NCI-H1048 (cell line): Measurements from ENCODE around the gene IKZF5.

Experiments used
- DNase-seq: peaks from one replicate; lab custom pipeline; 2025; lab: John Stamatoyannopoulos, UW

Gene IKZF5

GRCh38 chr10:123014772-123015171, 6.2 kb upstream of the IKZF5 start:
- DNase-seq: no peak

GRCh38 chr10:123013456-123014419, 5.1 kb upstream of the IKZF5 start:
- no peak for DNase-seq

- no peak for DNase-seq
Measured at GRCh38 chr10:123011987-123012386, 3.4 kb upstream of the IKZF5 start.

GRCh38 chr10:123009105-123009820, 668 bp upstream of the IKZF5 start:
- no peak for DNase-seq

GRCh38 chr10:123007558-123008354, 839 bp downstream of the IKZF5 start:
- no peak for DNase-seq

- no peak for DNase-seq
Measured at GRCh38 chr10:123004298-123004697, 4.3 kb downstream of the IKZF5 start.

GRCh38 chr10:123001370-123001769, 7.2 kb downstream of the IKZF5 start:
- no peak for DNase-seq

GRCh38 chr10:123000155-123000554, 8.4 kb downstream of the IKZF5 start:
- no peak for DNase-seq

GRCh38 chr10:122999347-122999746, 9.2 kb downstream of the IKZF5 start:
- DNase-seq: no peak

GRCh38 chr10:122998934-122999333, 9.7 kb downstream of the IKZF5 start:
- DNase-seq: no peak

GRCh38 chr10:122998360-122998917, 10.2 kb downstream of the IKZF5 start:
- no peak for DNase-seq

- DNase-seq: no peak
Measured at GRCh38 chr10:122997864-122998263, 10.7 kb downstream of the IKZF5 start.

GRCh38 chr10:122995936-122996335, 12.7 kb downstream of the IKZF5 start:
- DNase-seq: no peak

GRCh38 chr10:122993797-122994336, 14.7 kb downstream of the IKZF5 start:
- no peak for DNase-seq

GRCh38 chr10:122992031-122992585, 16.5 kb downstream of the IKZF5 start:
- no peak for DNase-seq

- no peak for DNase-seq
Measured at GRCh38 chr10:122990278-122990677, 18.3 kb downstream of the IKZF5 start.

GRCh38 chr10:122988501-122988900, 20.1 kb downstream of the IKZF5 start:
- DNase-seq: no peak

GRCh38 chr10:122986335-122986734, 22.3 kb downstream of the IKZF5 start:
- DNase-seq: no peak

GRCh38 chr10:122984708-122985107, 23.9 kb downstream of the IKZF5 start:
- DNase-seq: no peak

- DNase-seq: no peak
Measured at GRCh38 chr10:122983898-122984297, 24.7 kb downstream of the IKZF5 start.

- DNase-seq: no peak
Measured at GRCh38 chr10:122981066-122981464, 27.5 kb downstream of the IKZF5 start.
